HG03064 (cell line): ENCODE results near the gene AHRR.

Experiments
- ATAC-seq: cut with Tn5 transposase; IDR thresholded peaks from one replicate; pipeline ENCODE4 v1.9.1; 2021; ENCODE audit warnings: low read depth; ENCODE audit not compliant: unreplicated experiment

The AHRR gene

GRCh38 chr5:344668-345067 lies 23.2 kb downstream of the AHRR start:
- no peak for ATAC-seq

- no peak for ATAC-seq
These were observed 24.1 kb downstream of the AHRR start for GRCh38 chr5:345404-346195.

- no peak for ATAC-seq
These were observed 24.9 kb downstream of the AHRR start for GRCh38 chr5:346229-346935.

GRCh38 chr5:347712-348284 lies 26.3 kb downstream of the AHRR start:
- ATAC-seq = no peak

GRCh38 chr5:348726-349125 lies 27.2 kb downstream of the AHRR start:
- no peak for ATAC-seq

GRCh38 chr5:350355-350754 lies 28.8 kb downstream of the AHRR start:
- ATAC-seq = no peak

- ATAC-seq = no peak
These were observed 29.8 kb downstream of the AHRR start for GRCh38 chr5:351084-351920.

GRCh38 chr5:351921-352245 lies 30.4 kb downstream of the AHRR start:
- ATAC-seq = no peak

- no peak for ATAC-seq
These were observed 31.4 kb downstream of the AHRR start for GRCh38 chr5:352639-353611.

GRCh38 chr5:353612-354580 lies 32.4 kb downstream of the AHRR start:
- no peak for ATAC-seq

- ATAC-seq = no peak
These were observed 33.3 kb downstream of the AHRR start for GRCh38 chr5:354581-355378.

- ATAC-seq = no peak
These were observed 33.9 kb downstream of the AHRR start for GRCh38 chr5:355379-355935.

- ATAC-seq = no peak
These were observed 34.4 kb downstream of the AHRR start for GRCh38 chr5:355958-356357.

GRCh38 chr5:359301-359897 lies 37.9 kb downstream of the AHRR start:
- ATAC-seq = no peak

- no peak for ATAC-seq
These were observed 38.9 kb downstream of the AHRR start for GRCh38 chr5:360257-361027.

GRCh38 chr5:362189-362588 lies 40.7 kb downstream of the AHRR start:
- no peak for ATAC-seq
